Measurements from ENCODE around the gene SULT4A1. TPM values are rescaled to one million over a fixed set of nuclear protein-coding genes. Genes with fewer than 3 reads are reported as not detected.

The SULT4A1 gene
- total RNA-seq, 4 donors from 2014 or later: 0.27 to 0.53 (median 0.47) TPM; not detected in 1

GRCh38 chr22:43885319-43885671 lies 23.0 kb upstream of the SULT4A1 start:
- no peak for DNase-seq
- no peak overlapping the region for H3K27ac ChIP-seq
- H3K36me3 ChIP-seq: no peaks in the 10 kb centered on the region
- H3K4me1 ChIP-seq: no peaks in the 10 kb centered on the region
- peaks cover 0 to under 1% of the 10 kb centered on the region in 2 donors for H3K27me3 ChIP-seq
- H3K4me3 ChIP-seq: no peak overlapping the region
- H3K9me3 ChIP-seq: no peaks in the 10 kb centered on the region
- TF ChIP-seq POLR2A (IDR thresholded peaks at IDR 0.05) (no peak), CTCF (IDR thresholded peaks at IDR 0.05) (no peak)

- Histone ChIP-seq H3K4me1 (no peaks in the 10 kb centered on the region), H3K27ac (no peak overlapping the region), H3K36me3 (no peaks in the 10 kb centered on the region), H3K4me3 (no peak overlapping the region), H3K9me3 (no peaks in the 10 kb centered on the region), H3K27me3 (no peaks in the 10 kb centered on the region)
- peak; percentile 20 to 74 (median 67) for DNase-seq
- TF ChIP-seq POLR2A (IDR thresholded peaks at IDR 0.05) (no peak), CTCF (IDR thresholded peaks at IDR 0.05) (peak in 5 of 6 experiments; percentile 7 to 58 (median 57))
Observed at GRCh38 chr22:43884600-43885318, 22.4 kb upstream of the SULT4A1 start.

- Histone ChIP-seq H3K9me3 (no peaks in the 10 kb centered on the region), H3K36me3 (no peaks in the 10 kb centered on the region), H3K4me3 (no peak overlapping the region), H3K27me3 (no peaks in the 10 kb centered on the region), H3K4me1 (no peaks in the 10 kb centered on the region), H3K27ac (no peak overlapping the region)
- TF ChIP-seq POLR2A (IDR thresholded peaks at IDR 0.05) (no peak), CTCF (IDR thresholded peaks at IDR 0.05) (no peak)
- no peak for DNase-seq
Observed at GRCh38 chr22:43883719-43884415, 21.6 kb upstream of the SULT4A1 start.

GRCh38 chr22:43883012-43883661 lies 20.8 kb upstream of the SULT4A1 start:
- no peak overlapping the region for H3K27ac ChIP-seq
- no peaks in the 10 kb centered on the region for H3K36me3 ChIP-seq
- H3K27me3 ChIP-seq: no peaks in the 10 kb centered on the region
- peak in 2 of 3 donors; percentile 46 to 55 for DNase-seq
- no peaks in the 10 kb centered on the region for H3K9me3 ChIP-seq
- H3K4me1 ChIP-seq: no peaks in the 10 kb centered on the region
- H3K4me3 ChIP-seq: no peak overlapping the region
- no peak for TF ChIP-seq POLR2A (IDR thresholded peaks at IDR 0.05)
- TF ChIP-seq CTCF (IDR thresholded peaks at IDR 0.05): peak in 5 of 6 experiments; percentile 3 to 49 (median 38)

- no peak overlapping the region for H3K4me3 ChIP-seq
- TF ChIP-seq CTCF (IDR thresholded peaks at IDR 0.05) (no peak), POLR2A (IDR thresholded peaks at IDR 0.05) (no peak)
- H3K4me1 ChIP-seq: no peaks in the 10 kb centered on the region
- no peaks in the 10 kb centered on the region for H3K36me3 ChIP-seq
- H3K9me3 ChIP-seq: no peaks in the 10 kb centered on the region
- no peaks in the 10 kb centered on the region for H3K27me3 ChIP-seq
- no peak overlapping the region for H3K27ac ChIP-seq
- DNase-seq: no peak
Observed at GRCh38 chr22:43882122-43882767, 19.9 kb upstream of the SULT4A1 start.

All from Peyer's patch (tissue), 4 donors.